Activated CD4-positive, alpha-beta memory T cell treated with anti-CD3 and anti-CD28 coated beads, Interleukin-2, amount 10 ng/mL, durations not matched to agents 7 days and 5 days (primary cell): Measurements from ENCODE around the gene ATPAF1. TPM values are rescaled to one million over a fixed set of nuclear protein-coding genes. Genes with fewer than 3 reads are reported as not detected.

Source experiments
- CTCF ChIA-PET: fragments of 350-600 bp; sonication (Branson Sonifier 250); formaldehyde crosslinking; loops from one replicate; lab custom pipeline; 2021; ENCODE audit warnings: antibody characterized with exemption, inconsistent platforms; lab: Charles Lee
- POLR2A ChIA-PET: fragments of 350-600 bp; sonication (Branson Sonifier 250); formaldehyde crosslinking; loops from one replicate; lab custom pipeline; 2021; ENCODE audit warnings: antibody characterized with exemption; lab: Charles Lee
- DNase-seq: peaks from one replicate; pipeline ENCODE4 v3.0.0-alpha.2; 2020
- H3K27ac Mint-ChIP-seq: one replicate; pipeline ENCODE4 v1.8.0; 2021; ENCODE audit warnings: mild to moderate bottlenecking, mixed read lengths
- H3K27me3 Mint-ChIP-seq: one replicate; pipeline ENCODE4 v1.8.0; 2021; ENCODE audit warnings: mixed read lengths
- H3K36me3 Mint-ChIP-seq: one replicate; pipeline ENCODE4 v1.8.0; 2021; ENCODE audit warnings: low read depth, mixed read lengths
- H3K4me1 Mint-ChIP-seq: one replicate; pipeline ENCODE4 v1.8.0; 2021; ENCODE audit warnings: mixed read lengths
- H3K4me3 Mint-ChIP-seq: one replicate; pipeline ENCODE4 v1.8.0; 2021; ENCODE audit warnings: mild to moderate bottlenecking, mixed read lengths
- H3K9me3 Mint-ChIP-seq: one replicate; pipeline ENCODE4 v1.8.0; 2021; ENCODE audit warnings: mixed read lengths
- total RNA-seq, 2 experiments: library from RNA; stranded (reverse); gene quantifications; one replicate each; pipeline ENCODE4 v1.2.3, GENCODE V29; 2021

Gene ATPAF1
- total RNA-seq, 2 experiments from 2014 or later, result 51.1 to 51.2 TPM

- H3K27ac Mint-ChIP-seq, result no peak overlapping the region
Observed at GRCh38 chr1:46642115-46642680, 26.0 kb downstream of the ATPAF1 start.

GRCh38 chr1:46639547-46639946 is 28.6 kb downstream of the ATPAF1 start:
- Mint-ChIP-seq H3K27me3 (no peaks in the 10 kb centered on the region), H3K36me3 (peaks cover 40% of the 10 kb centered on the region), H3K4me1 (peaks cover 2% of the 10 kb centered on the region), H3K9me3 (no peaks in the 10 kb centered on the region), H3K4me3 (no peak overlapping the region), H3K27ac (no peak overlapping the region)
- no peak for DNase-seq
- CTCF ChIA-PET, result no interaction called here
- POLR2A ChIA-PET, result no interaction called here

More at GRCh38 chr1:46642115-46642680, 26.0 kb downstream of the ATPAF1 start:
- Mint-ChIP-seq H3K4me1 (no peaks in the 10 kb centered on the region), H3K9me3 (no peaks in the 10 kb centered on the region), H3K27me3 (no peaks in the 10 kb centered on the region), H3K4me3 (no peak overlapping the region), H3K36me3 (peaks cover 27% of the 10 kb centered on the region)
- DNase-seq, result no peak
- ChIA-PET CTCF (interaction anchor here (1.5 kb wide), 1 partner anchor 8 kb away, joined by 4 read pairs; no protein-coding TSS in a partner anchor), POLR2A (no interaction called here)

DNA sequence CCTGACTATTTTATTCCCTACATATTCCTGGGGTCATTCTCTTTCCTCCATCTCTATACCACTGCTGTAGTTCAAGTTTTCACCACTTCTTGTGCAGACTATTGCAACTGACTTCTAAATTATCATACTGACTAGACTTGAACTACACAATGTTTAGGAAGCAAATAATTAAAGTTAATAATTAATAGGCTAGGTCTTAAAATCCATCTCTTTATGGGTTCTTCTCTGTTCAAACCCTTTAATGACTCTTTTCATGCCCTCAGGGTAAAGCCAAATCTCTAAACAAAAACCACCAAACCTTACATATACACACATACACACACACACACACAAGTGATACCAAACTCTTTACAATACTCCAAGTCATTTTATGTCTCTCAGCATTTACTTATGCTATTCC is 29.2 kb downstream of the ATPAF1 start:
- peaks cover 46% of the 10 kb centered on the region for H3K36me3 Mint-ChIP-seq
- CTCF ChIA-PET, result no interaction called here
- POLR2A ChIA-PET, result no interaction called here
- H3K9me3 Mint-ChIP-seq, result no peaks in the 10 kb centered on the region
- no peak overlapping the region for H3K4me3 Mint-ChIP-seq
- no peak for DNase-seq
- H3K27me3 Mint-ChIP-seq, result no peaks in the 10 kb centered on the region
- H3K4me1 Mint-ChIP-seq, result peaks cover 2% of the 10 kb centered on the region
- no peak overlapping the region for H3K27ac Mint-ChIP-seq

DNA sequence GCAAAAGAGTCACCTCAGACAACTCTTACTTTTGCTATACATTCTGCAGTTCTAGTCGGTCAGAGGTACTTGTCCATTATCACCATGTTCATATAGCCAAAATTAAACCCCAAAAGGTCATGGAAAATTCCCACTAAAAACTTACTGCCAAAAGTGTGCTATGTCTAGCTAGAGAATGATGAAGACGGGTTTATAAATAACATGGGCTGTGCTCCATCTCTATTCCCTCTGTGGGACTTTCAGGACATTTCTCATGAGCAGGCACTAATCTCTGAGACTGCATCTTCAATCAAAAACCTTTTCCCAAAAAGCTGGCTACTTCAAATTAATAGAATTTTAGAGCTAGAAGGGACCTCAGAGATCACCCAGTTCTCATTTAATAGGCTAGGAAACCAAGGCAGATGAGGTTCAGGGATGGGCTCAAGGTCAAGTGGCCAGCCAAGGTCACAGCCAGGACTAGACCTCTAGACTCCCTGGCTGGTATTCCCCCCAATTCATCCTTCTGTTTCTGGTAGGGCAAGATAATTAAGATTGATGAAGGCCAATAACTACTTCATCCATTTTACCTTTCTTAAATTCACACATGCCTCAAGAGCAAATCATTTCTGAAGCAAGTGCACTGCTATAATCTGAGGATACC is 30.6 kb downstream of the ATPAF1 start:
- H3K9me3 Mint-ChIP-seq, result no peaks in the 10 kb centered on the region
- ChIA-PET POLR2A (no interaction called here), CTCF (interaction anchor here (1.0 kb wide), 1 partner anchor 18 kb away, joined by 3 read pairs; no protein-coding TSS in a partner anchor)
- H3K27me3 Mint-ChIP-seq, result no peaks in the 10 kb centered on the region
- H3K27ac Mint-ChIP-seq, result no peak overlapping the region
- peaks cover 2% of the 10 kb centered on the region for H3K4me1 Mint-ChIP-seq
- H3K4me3 Mint-ChIP-seq, result no peak overlapping the region
- peaks cover 54% of the 10 kb centered on the region for H3K36me3 Mint-ChIP-seq
- DNase-seq, result no peak

DNA sequence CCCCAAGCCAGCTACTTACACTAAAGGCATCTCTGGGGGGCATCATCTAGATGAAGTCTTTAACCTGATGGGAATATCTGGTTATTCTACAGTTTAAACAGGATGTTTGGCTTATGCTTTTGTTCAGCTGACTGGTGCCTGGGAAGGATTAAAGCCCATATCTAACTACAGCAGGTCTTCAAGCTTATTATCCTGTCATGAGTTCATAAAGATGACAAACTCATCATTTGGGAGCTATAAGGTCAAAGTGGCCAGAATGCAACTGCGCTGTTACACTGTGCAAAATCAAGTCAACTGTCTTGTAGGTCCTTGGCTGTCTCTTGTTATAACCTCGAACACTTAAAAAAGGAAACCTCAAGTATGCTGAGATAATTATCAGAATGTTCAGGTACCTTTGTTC is 33.0 kb downstream of the ATPAF1 start:
- H3K9me3 Mint-ChIP-seq, result no peaks in the 10 kb centered on the region
- H3K4me3 Mint-ChIP-seq, result no peak overlapping the region
- peaks cover 2% of the 10 kb centered on the region for H3K4me1 Mint-ChIP-seq
- CTCF ChIA-PET, result no interaction called here
- no peaks in the 10 kb centered on the region for H3K27me3 Mint-ChIP-seq
- peaks cover 41% of the 10 kb centered on the region for H3K36me3 Mint-ChIP-seq
- H3K27ac Mint-ChIP-seq, result no peak overlapping the region
- POLR2A ChIA-PET, result interaction anchor here (1.2 kb wide), 1 partner anchor 19 kb away, joined by 3 read pairs; no protein-coding TSS in a partner anchor
- no peak for DNase-seq

- Mint-ChIP-seq H3K4me1 (peaks cover 2% of the 10 kb centered on the region), H3K9me3 (no peaks in the 10 kb centered on the region), H3K27ac (no peak overlapping the region), H3K27me3 (no peaks in the 10 kb centered on the region), H3K4me3 (no peak overlapping the region), H3K36me3 (peaks cover 34% of the 10 kb centered on the region)
- CTCF ChIA-PET, result interaction anchor here (1.6 kb wide), 1 partner anchor 27 kb away, joined by 4 read pairs; the partner anchor contains the start of gene MKNK1
- POLR2A ChIA-PET, result interaction anchor here (1.1 kb wide), 1 partner anchor 27 kb away, joined by 5 read pairs; the partner anchor contains the start of gene MKNK1
- no peak for DNase-seq
Observed at GRCh38 chr1:46630719-46631118, 37.4 kb downstream of the ATPAF1 start.

GRCh38 chr1:46623743-46624644 is 44.2 kb downstream of the ATPAF1 start:
- Mint-ChIP-seq H3K27me3 (no peaks in the 10 kb centered on the region), H3K4me3 (no peak overlapping the region), H3K9me3 (no peaks in the 10 kb centered on the region), H3K4me1 (peaks cover 9% of the 10 kb centered on the region), H3K36me3 (peaks cover 5% of the 10 kb centered on the region), H3K27ac (no peak overlapping the region)
- ChIA-PET POLR2A (no interaction called here), CTCF (interaction anchor here (0.6 to 1.8 kb wide), 6 partner anchors 20 to 745 kb away, joined by 3 to 5 read pairs (median 4); partner anchors contain the start of gene MKNK1)
- DNase-seq, result no peak

GRCh38 chr1:46622344-46622743 is 45.8 kb downstream of the ATPAF1 start:
- no peaks in the 10 kb centered on the region for H3K36me3 Mint-ChIP-seq
- ChIA-PET CTCF (interaction anchor here (0.8 to 1.7 kb wide), 6 partner anchors 16 to 103 kb away, joined by 3 to 4 read pairs (median 4); no protein-coding TSS in a partner anchor), POLR2A (interaction anchor here (0.8 to 1.7 kb wide), 2 partner anchors 9 to 18 kb away, joined by 3 read pairs; partner anchors contain the start of gene MKNK1)
- H3K4me3 Mint-ChIP-seq, result no peak overlapping the region
- H3K27ac Mint-ChIP-seq, result no peak overlapping the region
- no peaks in the 10 kb centered on the region for H3K27me3 Mint-ChIP-seq
- peaks cover 24% of the 10 kb centered on the region for H3K4me1 Mint-ChIP-seq
- H3K9me3 Mint-ChIP-seq, result no peaks in the 10 kb centered on the region
- no peak for DNase-seq

GRCh38 chr1:46621930-46622329 is 46.2 kb downstream of the ATPAF1 start:
- Mint-ChIP-seq H3K4me3 (no peak overlapping the region), H3K4me1 (peaks cover 28% of the 10 kb centered on the region), H3K27me3 (no peaks in the 10 kb centered on the region), H3K36me3 (no peaks in the 10 kb centered on the region), H3K27ac (no peak overlapping the region), H3K9me3 (no peaks in the 10 kb centered on the region)
- DNase-seq, result no peak
- ChIA-PET CTCF (interaction anchor here (0.8 to 1.7 kb wide), 6 partner anchors 16 to 103 kb away, joined by 3 to 4 read pairs (median 4); no protein-coding TSS in a partner anchor), POLR2A (interaction anchor here (1.7 kb wide), 1 partner anchor 18 kb away, joined by 3 read pairs; the partner anchor contains the start of gene MKNK1)

- ChIA-PET POLR2A (interaction anchor here (2.0 to 3.9 kb wide), 3 partner anchors 16 to 39 kb away, joined by 5 to 17 read pairs (median 15); partner anchors contain the start of gene MKNK1), CTCF (no interaction called here)
- DNase-seq, result no peak
- Mint-ChIP-seq H3K27me3 (no peaks in the 10 kb centered on the region), H3K4me1 (peaks cover 44% of the 10 kb centered on the region), H3K4me3 (no peak overlapping the region), H3K9me3 (no peaks in the 10 kb centered on the region), H3K27ac (no peak overlapping the region), H3K36me3 (peaks cover 2% of the 10 kb centered on the region)
Observed at GRCh38 chr1:46619656-46620258, 48.4 kb downstream of the ATPAF1 start.

GRCh38 chr1:46618754-46619415 is 49.3 kb downstream of the ATPAF1 start:
- DNase-seq, result no peak
- no peaks in the 10 kb centered on the region for H3K9me3 Mint-ChIP-seq
- H3K4me3 Mint-ChIP-seq, result no peak overlapping the region
- H3K27me3 Mint-ChIP-seq, result no peaks in the 10 kb centered on the region
- H3K27ac Mint-ChIP-seq, result no peak overlapping the region
- CTCF ChIA-PET, result interaction anchor here (0.6 to 1.8 kb wide), 2 partner anchors 73 to 84 kb away, joined by 3 to 7 read pairs; a partner anchor contains a TSS
- H3K4me1 Mint-ChIP-seq, result peaks cover 53% of the 10 kb centered on the region
- H3K36me3 Mint-ChIP-seq, result peaks cover 2% of the 10 kb centered on the region
- POLR2A ChIA-PET, result interaction anchor here (2.0 to 3.9 kb wide), 3 partner anchors 15 to 39 kb away, joined by 5 to 17 read pairs (median 15); partner anchors contain the start of gene MKNK1
